ENCODE results near the gene MYO16. TPM values are rescaled to one million over a fixed set of nuclear protein-coding genes. Genes with fewer than 3 reads are reported as not detected.

Gene MYO16
- total and polyA plus RNA-seq, 8 donors: 0.03 to 0.47 (median 0.16) TPM

DNA sequence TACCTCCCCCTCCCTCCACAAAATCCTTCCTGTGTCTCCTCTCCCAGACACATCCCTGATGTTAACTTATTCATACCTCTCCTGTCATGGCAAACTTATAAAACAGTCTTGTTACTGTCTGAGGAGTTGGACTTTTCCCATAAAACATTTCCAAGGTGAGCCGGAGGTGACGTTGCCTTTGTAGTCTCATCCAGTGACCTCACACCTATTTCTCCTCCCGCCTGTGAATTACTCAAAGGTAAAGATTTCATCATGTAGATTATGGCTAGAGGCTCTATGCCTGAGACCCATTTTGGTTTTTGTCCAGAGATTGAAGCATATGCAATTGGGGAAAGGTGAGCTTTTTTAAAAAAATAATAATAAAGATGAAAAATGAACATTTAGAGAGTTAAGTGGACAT is 529.0 kb downstream of the MYO16 start:
- TF ChIP-seq, protein P1, sequence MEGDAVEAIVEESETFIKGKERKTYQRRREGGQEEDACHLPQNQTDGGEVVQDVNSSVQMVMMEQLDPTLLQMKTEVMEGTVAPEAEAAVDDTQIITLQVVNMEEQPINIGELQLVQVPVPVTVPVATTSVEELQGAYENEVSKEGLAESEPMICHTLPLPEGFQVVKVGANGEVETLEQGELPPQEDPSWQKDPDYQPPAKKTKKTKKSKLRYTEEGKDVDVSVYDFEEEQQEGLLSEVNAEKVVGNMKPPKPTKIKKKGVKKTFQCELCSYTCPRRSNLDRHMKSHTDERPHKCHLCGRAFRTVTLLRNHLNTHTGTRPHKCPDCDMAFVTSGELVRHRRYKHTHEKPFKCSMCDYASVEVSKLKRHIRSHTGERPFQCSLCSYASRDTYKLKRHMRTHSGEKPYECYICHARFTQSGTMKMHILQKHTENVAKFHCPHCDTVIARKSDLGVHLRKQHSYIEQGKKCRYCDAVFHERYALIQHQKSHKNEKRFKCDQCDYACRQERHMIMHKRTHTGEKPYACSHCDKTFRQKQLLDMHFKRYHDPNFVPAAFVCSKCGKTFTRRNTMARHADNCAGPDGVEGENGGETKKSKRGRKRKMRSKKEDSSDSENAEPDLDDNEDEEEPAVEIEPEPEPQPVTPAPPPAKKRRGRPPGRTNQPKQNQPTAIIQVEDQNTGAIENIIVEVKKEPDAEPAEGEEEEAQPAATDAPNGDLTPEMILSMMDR (IDR thresholded peaks at IDR 0.05): no peak
- DNase-seq (no peak), ATAC-seq (no peak), FAIRE-seq (no peak)
- intact Hi-C loops (cut with DNase I): loop anchor here in 1 of 3 donors (10.0 kb wide), 1 partner anchor 626 kb away; the partner anchor contains the start of gene IRS2
- H3K9me3 ChIP-seq: no peaks in the 10 kb centered on the region
- whole genome bisulfite sequencing, 2 donors: 85 to 89% methylated on average over 3 of the region's 3 CpGs
- no peak overlapping the region for H3K4me3 ChIP-seq
- no peaks in the 10 kb centered on the region for H3K4me1 ChIP-seq
- H3K36me3 ChIP-seq: no peaks in the 10 kb centered on the region
- H3K27me3 ChIP-seq: no peaks in the 10 kb centered on the region
- no peak overlapping the region for H3K27ac ChIP-seq

DNA sequence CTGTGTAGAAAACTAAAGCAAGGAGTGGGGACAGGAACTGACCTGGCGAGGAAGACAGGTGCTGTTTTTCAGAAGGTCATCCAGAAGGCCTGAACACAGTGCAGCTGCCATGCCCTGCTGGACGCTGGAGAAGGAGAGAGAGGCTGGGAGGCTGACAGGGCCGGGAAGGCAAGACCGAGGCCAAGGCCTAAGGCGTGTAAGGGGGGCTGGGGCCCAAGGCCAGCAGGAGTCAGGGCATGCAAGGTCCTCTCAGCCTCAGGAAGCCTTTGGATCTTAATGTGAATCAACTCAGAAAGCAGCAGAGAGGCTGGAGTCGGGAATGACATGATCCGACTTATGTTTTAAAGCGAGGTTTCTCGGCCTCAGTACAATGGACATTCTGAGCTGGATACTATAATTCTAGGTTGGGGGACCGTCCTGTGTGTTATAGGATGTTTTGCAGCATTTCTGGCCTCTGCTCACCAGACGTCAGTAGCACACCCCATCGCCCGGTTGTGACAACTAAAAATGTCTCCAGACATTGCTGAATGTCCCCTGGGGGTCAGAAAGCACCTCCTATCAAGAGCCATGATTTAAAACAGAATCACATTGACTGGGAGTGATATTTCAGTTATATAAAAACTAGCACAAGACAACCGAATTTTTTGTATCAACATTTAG is 530.4 kb downstream of the MYO16 start:
- WGBS, 2 donors: 71 to 83% methylated on average over 14 of the region's 14 CpGs
- no peak overlapping the region for H3K4me3 ChIP-seq

DNA sequence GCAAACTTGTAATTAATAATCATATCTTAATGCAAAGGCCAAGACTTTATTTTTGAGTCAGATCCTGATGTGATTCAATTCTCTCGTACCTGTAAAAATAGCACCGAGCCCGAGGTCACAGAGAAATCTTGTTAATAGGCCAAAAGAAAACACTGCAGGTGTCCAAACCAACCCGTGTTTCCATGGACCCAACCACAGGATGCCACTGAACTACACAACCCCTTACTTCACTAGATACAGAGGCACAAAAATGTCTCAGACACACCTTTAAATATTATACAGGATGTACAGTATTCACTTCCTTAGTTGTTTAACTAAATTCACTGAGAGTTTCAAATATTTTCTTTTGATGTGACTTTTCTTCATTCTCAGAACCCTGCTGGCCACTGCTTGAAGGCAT is 530.9 kb downstream of the MYO16 start:
- ATAC-seq: no peak
- no peaks in the 10 kb centered on the region for H3K9me3 ChIP-seq
- no peaks in the 10 kb centered on the region for H3K36me3 ChIP-seq
- DNase-seq: no peak
- no peak overlapping the region for H3K27ac ChIP-seq
- H3K4me3 ChIP-seq: no peak overlapping the region
- no peaks in the 10 kb centered on the region for H3K4me1 ChIP-seq
- intact Hi-C loops (cut with DNase I): no loop called here
- WGBS, 2 donors: 71 to 85% methylated on average over 4 of the region's 4 CpGs
- no peaks in the 10 kb centered on the region for H3K27me3 ChIP-seq
- TF ChIP-seq, protein P1 (IDR thresholded peaks at IDR 0.05): no peak
- no peak for FAIRE-seq

More for the DNA sequence above, 530.4 kb downstream of the MYO16 start:
- ATAC-seq (no peak), FAIRE-seq (no peak), DNase-seq (no peak)
- no peaks in the 10 kb centered on the region for H3K36me3 ChIP-seq
- intact Hi-C loops (cut with DNase I): loop anchor here in 1 of 3 donors (10.0 kb wide), 1 partner anchor 625 kb away; the partner anchor contains the start of gene IRS2
- no peaks in the 10 kb centered on the region for H3K9me3 ChIP-seq
- no peaks in the 10 kb centered on the region for H3K27me3 ChIP-seq
- no peak overlapping the region for H3K27ac ChIP-seq
- TF ChIP-seq, protein P1 (IDR thresholded peaks at IDR 0.05): no peak
- H3K4me1 ChIP-seq: no peaks in the 10 kb centered on the region

DNA sequence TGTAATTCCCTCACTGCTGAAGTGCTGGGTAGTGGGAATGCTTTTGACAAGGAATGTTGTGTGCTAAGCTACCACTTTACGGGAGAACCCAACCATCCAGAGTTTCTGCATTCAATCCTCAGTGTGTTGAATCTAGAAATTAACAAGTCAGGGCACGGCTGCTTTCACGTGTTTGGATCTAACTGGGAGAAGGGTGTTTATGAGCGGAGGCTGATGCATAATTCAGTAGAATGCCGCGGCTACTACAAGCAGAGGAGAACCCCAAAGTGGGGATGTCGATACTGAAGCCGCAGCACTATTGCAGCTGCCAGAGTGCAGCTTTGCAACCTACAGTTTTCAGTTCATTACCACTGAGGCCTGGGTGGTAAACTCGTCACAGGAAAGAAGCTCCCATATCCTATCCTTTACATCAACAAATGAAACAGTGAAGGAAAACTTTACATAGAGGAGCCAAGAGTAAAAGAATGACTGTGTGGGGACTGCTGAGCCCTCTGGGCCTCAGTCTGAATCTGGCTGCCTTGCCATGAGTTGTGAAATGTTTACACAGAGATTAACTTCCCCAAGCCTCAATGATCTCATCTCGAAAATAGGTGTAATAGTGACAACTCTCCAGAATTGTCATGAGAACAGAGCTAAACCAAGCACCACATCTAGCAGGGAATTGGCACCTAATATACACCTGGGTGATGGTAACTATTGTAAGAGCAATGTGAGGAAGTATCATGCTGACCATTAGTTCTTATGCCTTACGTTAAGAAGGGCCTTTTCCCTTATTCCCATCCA is 531.7 kb downstream of the MYO16 start:
- Histone ChIP-seq H3K36me3 (no peaks in the 10 kb centered on the region), H3K4me3 (no peak overlapping the region), H3K9me3 (no peaks in the 10 kb centered on the region), H3K4me1 (no peaks in the 10 kb centered on the region), H3K27me3 (no peaks in the 10 kb centered on the region), H3K27ac (no peak overlapping the region)
- ATAC-seq (no peak), FAIRE-seq (no peak), DNase-seq (no peak)
- intact Hi-C loops (cut with DNase I): no loop called here
- TF ChIP-seq, protein P1 (IDR thresholded peaks at IDR 0.05): no peak
- 83 to 91% methylated on average over 11 of the region's 11 CpGs for WGBS, 2 donors
